IPS-20b (cell line): ENCODE data around the gene STK11IP.
A peak's percentile ranks its signal among the peaks of the same experiment; 100 is the strongest.

Experiments
- H3K27ac ChIP-seq: one replicate; pipeline ENCODE4 v1.5.1; 2013; ENCODE audit warnings: low read length
- H3K27me3 ChIP-seq: 2 replicates; pipeline ENCODE4 v1.6.1; 2013; ENCODE audit warnings: mild to moderate bottlenecking, low read length, inconsistent platforms; ENCODE audit not compliant: insufficient read depth
- H3K36me3 ChIP-seq: 2 replicates; pipeline ENCODE4 v1.6.1; 2013; ENCODE audit warnings: low read depth, mild to moderate bottlenecking, inconsistent platforms, low read length, moderate library complexity; ENCODE audit not compliant: insufficient read depth
- H3K4me1 ChIP-seq: 2 replicates; pipeline ENCODE4 v1.6.1; 2013; ENCODE audit warnings: mild to moderate bottlenecking, control low read depth, inconsistent platforms, low read length, moderate library complexity; ENCODE audit not compliant: insufficient read depth
- H3K4me3 ChIP-seq: 2 replicates; pipeline ENCODE4 v1.5.1; 2013; ENCODE audit warnings: mild to moderate bottlenecking, low read length, inconsistent platforms
- H3K9ac ChIP-seq: 2 replicates; pipeline ENCODE4 v1.6.1; 2013; ENCODE audit warnings: low read depth, mild to moderate bottlenecking, inconsistent platforms, low read length, moderate library complexity
- H3K9me3 ChIP-seq: 2 replicates; pipeline ENCODE4 v1.6.1; 2013; ENCODE audit warnings: mild to moderate bottlenecking, low read depth, low read length, inconsistent platforms; ENCODE audit not compliant: insufficient read depth

The STK11IP gene

GRCh38 chr2:219597552-219598307 lies at the start of gene STK11IP:
Gene STK11IP, plus strand, starts transcription at chr2:219597857. Its CDS starts 263 bp downstream, at chr2:219598120.
- Histone ChIP-seq H3K4me3 (peak within 1 kb of the TSS; percentile 94), H3K4me1 (peaks cover 17% of the 10 kb centered on the region; the same call in 1 of the 2 replicates), H3K36me3 (peaks cover 13% of the 10 kb centered on the region; the same call in 1 of the 2 replicates), H3K9ac (peak within 1 kb of the TSS; percentile 98), H3K27ac (peak within 1 kb of the TSS; percentile 88), H3K9me3 (no peaks in the 10 kb centered on the region), H3K27me3 (no peaks in the 10 kb centered on the region)

- Histone ChIP-seq H3K36me3 (peaks cover 9% of the 10 kb centered on the region; the same call in 1 of the 2 replicates), H3K27ac (no peak overlapping the region), H3K9me3 (no peaks in the 10 kb centered on the region), H3K4me1 (0 out of 2 replicates have a peak, but pooled peaks cover 3% of the 10 kb centered on the region), H3K9ac (no peak overlapping the region), H3K4me3 (no peak overlapping the region), H3K27me3 (peaks cover 48% of the 10 kb centered on the region)
These were observed 48.7 kb upstream of the STK11IP start for GRCh38 chr2:219548990-219549389.

- Histone ChIP-seq H3K4me1 (0 out of 2 replicates have a peak, but pooled peaks cover 3% of the 10 kb centered on the region), H3K27me3 (peaks cover 49% of the 10 kb centered on the region), H3K27ac (no peak overlapping the region), H3K36me3 (peaks cover 9% of the 10 kb centered on the region; the same call in 1 of the 2 replicates), H3K4me3 (no peak overlapping the region), H3K9ac (no peak overlapping the region), H3K9me3 (no peaks in the 10 kb centered on the region)
These were observed 48.0 kb upstream of the STK11IP start for GRCh38 chr2:219549619-219550018.

- Histone ChIP-seq H3K27me3 (peaks cover 35% of the 10 kb centered on the region), H3K9me3 (no peaks in the 10 kb centered on the region), H3K36me3 (peaks cover 9% of the 10 kb centered on the region; the same call in 1 of the 2 replicates), H3K4me1 (0 out of 2 replicates have a peak, but pooled peaks cover 3% of the 10 kb centered on the region), H3K4me3 (peak overlapping the region; percentile 93), H3K9ac (peak overlapping the region; percentile 76; the same call in 1 of the 2 replicates), H3K27ac (no peak overlapping the region)
These were observed 45.9 kb upstream of the STK11IP start for GRCh38 chr2:219551441-219552381.

GRCh38 chr2:219552382-219553167 lies 45.1 kb upstream of the STK11IP start:
- Histone ChIP-seq H3K4me3 (peak overlapping the region; percentile 93), H3K9me3 (no peaks in the 10 kb centered on the region), H3K36me3 (peaks cover 9% of the 10 kb centered on the region; the same call in 1 of the 2 replicates), H3K4me1 (0 out of 2 replicates have a peak, but pooled peaks cover 3% of the 10 kb centered on the region), H3K27ac (no peak overlapping the region), H3K27me3 (peaks cover 35% of the 10 kb centered on the region), H3K9ac (peak overlapping the region; percentile 76; the same call in 1 of the 2 replicates)

GRCh38 chr2:219553168-219553417 lies 44.6 kb upstream of the STK11IP start:
- Histone ChIP-seq H3K4me1 (0 out of 2 replicates have a peak, but pooled peaks cover 3% of the 10 kb centered on the region), H3K4me3 (peak overlapping the region; percentile 93), H3K36me3 (peaks cover 7% of the 10 kb centered on the region; the same call in 1 of the 2 replicates), H3K27ac (no peak overlapping the region), H3K9me3 (no peaks in the 10 kb centered on the region), H3K27me3 (peaks cover 35% of the 10 kb centered on the region), H3K9ac (peak overlapping the region; percentile 49; the same call in 1 of the 2 replicates)

GRCh38 chr2:219553463-219553963 lies 44.1 kb upstream of the STK11IP start:
- Histone ChIP-seq H3K27me3 (peaks cover 35% of the 10 kb centered on the region), H3K27ac (no peak overlapping the region), H3K9me3 (no peaks in the 10 kb centered on the region), H3K4me1 (0 out of 2 replicates have a peak, but pooled peaks cover 3% of the 10 kb centered on the region), H3K9ac (no peak overlapping the region), H3K4me3 (peak overlapping the region; percentile 93; the same call in 1 of the 2 replicates), H3K36me3 (peaks cover 2% of the 10 kb centered on the region; the same call in 1 of the 2 replicates)

GRCh38 chr2:219554350-219554749 lies 43.3 kb upstream of the STK11IP start:
- 0 out of 2 replicates have a peak, but pooled peaks cover 3% of the 10 kb centered on the region for H3K4me1 ChIP-seq
- H3K36me3 ChIP-seq = no peaks in the 10 kb centered on the region
- H3K27ac ChIP-seq = no peak overlapping the region
- no peak overlapping the region for H3K4me3 ChIP-seq
- H3K9ac ChIP-seq = no peak overlapping the region
- H3K27me3 ChIP-seq = peaks cover 35% of the 10 kb centered on the region
- H3K9me3 ChIP-seq = no peaks in the 10 kb centered on the region

- H3K36me3 ChIP-seq = no peaks in the 10 kb centered on the region
These were observed 41.7 kb upstream of the STK11IP start for GRCh38 chr2:219555956-219556355.

GRCh38 chr2:219556413-219556812 lies 41.2 kb upstream of the STK11IP start:
- Histone ChIP-seq H3K9ac (no peak overlapping the region), H3K27me3 (peaks cover 25% of the 10 kb centered on the region), H3K4me3 (no peak overlapping the region), H3K4me1 (peaks cover 19% of the 10 kb centered on the region), H3K9me3 (no peaks in the 10 kb centered on the region), H3K27ac (no peak overlapping the region), H3K36me3 (no peaks in the 10 kb centered on the region)

More at GRCh38 chr2:219555956-219556355, 41.7 kb upstream of the STK11IP start:
- Histone ChIP-seq H3K27ac (no peak overlapping the region), H3K4me3 (no peak overlapping the region), H3K9me3 (no peaks in the 10 kb centered on the region), H3K4me1 (peaks cover 14% of the 10 kb centered on the region; the same call in 1 of the 2 replicates), H3K27me3 (peaks cover 30% of the 10 kb centered on the region), H3K9ac (no peak overlapping the region)
